H1 (cell line): Measurements from ENCODE around the gene S100A11. TPM values are rescaled to one million over a fixed set of nuclear protein-coding genes. Genes with fewer than 3 reads are reported as not detected.

Experiments used
- CTCF ChIA-PET: fragments of 300-600 bp; sonication (Branson Sonifier 250); formaldehyde crosslinking; loops from one replicate; lab custom pipeline; 2021; ENCODE audit not compliant: partially characterized antibody; lab: Charles Lee
- POLR2A ChIA-PET: fragments of 300-600 bp; sonication (Branson Sonifier 250); formaldehyde crosslinking; loops from one replicate; lab custom pipeline; 2021; ENCODE audit warnings: inconsistent platforms; ENCODE audit not compliant: partially characterized antibody; lab: Charles Lee
- DNase-seq, 2 experiments: peaks; one replicate each; pipeline versions ENCODE4 v3.0.0 to v3.0.0-alpha.2; 2010 to 2022; ENCODE audit warnings: low spot score in 2 of 2, low read depth in 1 of 2, mixed read lengths in 1 of 2
- FAIRE-seq: peaks from 2 replicates; lab custom pipeline; 2011; peaks lifted over from hg19 to GRCh38; lab: Jason Lieb, UNC
- H2AFZ ChIP-seq: 2 replicates; pipeline ENCODE4 v1.8.1; 2012; ENCODE audit warnings: low read length, inconsistent platforms
- H2AK5ac ChIP-seq: 2 replicates; pipeline ENCODE4 v1.6.1; 2013; ENCODE audit warnings: low read depth, low read length
- H2BK120ac ChIP-seq: replicated peaks from 2 replicates; pipeline ENCODE3; 2013; ENCODE audit warnings: low read depth, low read length, inconsistent platforms
- H2BK12ac ChIP-seq: 2 replicates; pipeline ENCODE4 v1.6.1; 2013; ENCODE audit warnings: low read depth, low read length
- H2BK15ac ChIP-seq: 2 replicates; pipeline ENCODE4 v1.6.1; 2013; ENCODE audit warnings: low read length
- H2BK20ac ChIP-seq: 2 replicates; pipeline ENCODE4 v1.6.1; 2013; ENCODE audit warnings: low read length
- H2BK5ac ChIP-seq: 2 replicates; pipeline ENCODE4 v1.6.1; 2013; ENCODE audit warnings: low read depth, low read length
- H3K14ac ChIP-seq: 2 replicates; pipeline ENCODE4 v1.6.1; 2013; ENCODE audit warnings: inconsistent platforms; ENCODE audit not compliant: insufficient read length
- H3K18ac ChIP-seq: 2 replicates; pipeline ENCODE4 v1.6.1; 2013; ENCODE audit warnings: low read length; ENCODE audit errors: extremely low read depth
- H3K23ac ChIP-seq: 2 replicates; pipeline ENCODE4 v1.6.1; 2013; ENCODE audit warnings: inconsistent platforms; ENCODE audit not compliant: insufficient read length
- H3K23me2 ChIP-seq: 2 replicates; pipeline ENCODE4 v1.6.1; 2013; ENCODE audit warnings: low read depth, low read length
- H3K27ac ChIP-seq: 2 replicates; pipeline ENCODE4 v1.6.1; 2011; ENCODE audit warnings: low read depth, low read length, inconsistent platforms
- H3K27me3 ChIP-seq, 4 experiments: replicated peaks in 1 of 4; 1 replicate in 1 of 4; 2 replicates in 3 of 4; pipeline versions ENCODE4 v1.6.1 to v1.8.1; 2011 to 2013; ENCODE audit warnings: low read length in 3 of 4, mild to moderate bottlenecking in 3 of 4, inconsistent platforms in 2 of 4, mixed read lengths in 2 of 4, moderate library complexity in 1 of 4; ENCODE audit not compliant: control insufficient read depth in 3 of 4, insufficient read depth in 3 of 4; ENCODE audit errors: extremely low read depth in 1 of 4
- H3K36me3 ChIP-seq, 4 experiments: 2 replicates each; pipeline versions ENCODE4 v1.6.1 to v1.8.1; 2011 to 2013; ENCODE audit warnings: mild to moderate bottlenecking in 4 of 4, low read length in 3 of 4, moderate library complexity in 2 of 4, control low read depth in 1 of 4, inconsistent platforms in 1 of 4; ENCODE audit not compliant: insufficient read depth in 4 of 4, control insufficient read depth in 2 of 4
- H3K4ac ChIP-seq: replicated peaks from 2 replicates; pipeline ENCODE3; 2013; ENCODE audit warnings: low read length, low read depth, mixed read lengths, inconsistent platforms; ENCODE audit not compliant: insufficient read length
- H3K4me1 ChIP-seq, 4 experiments: replicated peaks in 1 of 4; 1 replicate in 1 of 4; 2 replicates in 3 of 4; pipeline versions ENCODE4 v1.6.1 to v1.8.1; 2011 to 2013; ENCODE audit warnings: low read length in 3 of 4, inconsistent platforms in 2 of 4, mixed read lengths in 1 of 4; ENCODE audit not compliant: insufficient read depth in 4 of 4, control insufficient read depth in 3 of 4
- H3K4me2 ChIP-seq, 2 experiments: 2 replicates each; pipeline versions ENCODE4 v1.6.1 to v1.8.1; 2011 to 2013; ENCODE audit warnings: low read depth in 2 of 2, low read length in 2 of 2, control low read depth in 1 of 2, inconsistent platforms in 1 of 2, mild to moderate bottlenecking in 1 of 2; ENCODE audit not compliant: insufficient read depth in 1 of 2
- H3K4me3 ChIP-seq, 4 experiments: fragments of 200-600, 300-600 bp in 1 of 4; sonication (generic), shearing (Covaris generic), sonication (Bioruptor Twin) in 1 of 4; 2 replicates each; pipeline versions ENCODE4 v1.5.1 to v1.8.1; 2011 to 2016; ENCODE audit warnings: low read length in 4 of 4, low read depth in 3 of 4, control low read depth in 2 of 4, inconsistent platforms in 2 of 4, mild to moderate bottlenecking in 2 of 4, mixed read lengths in 1 of 4, moderate library complexity in 1 of 4; ENCODE audit not compliant: insufficient read depth in 2 of 4; ENCODE audit errors: extremely low read depth in 1 of 4
- H3K56ac ChIP-seq: replicated peaks from 2 replicates; pipeline ENCODE3; 2013; ENCODE audit warnings: low read depth, mild to moderate bottlenecking, mixed read lengths, low read length, inconsistent platforms; ENCODE audit not compliant: insufficient read length
- H3K79me1 ChIP-seq: 2 replicates; pipeline ENCODE4 v1.6.1; 2013; ENCODE audit warnings: low read depth, low read length, control low read depth
- H3K79me2 ChIP-seq, 2 experiments: 2 replicates each; pipeline versions ENCODE4 v1.6.1 to v1.8.1; 2012 to 2013; ENCODE audit warnings: low read length in 2 of 2, mild to moderate bottlenecking in 2 of 2, inconsistent platforms in 1 of 2; ENCODE audit not compliant: insufficient read depth in 2 of 2, control insufficient read depth in 1 of 2
- H3K9ac ChIP-seq, 4 experiments: replicated peaks in 1 of 4; 1 replicate in 1 of 4; 2 replicates in 3 of 4; pipeline versions ENCODE4 v1.6.1 to v1.8.1; 2011 to 2013; ENCODE audit warnings: low read depth in 3 of 4, low read length in 3 of 4, control low read depth in 2 of 4, mild to moderate bottlenecking in 2 of 4, moderate library complexity in 2 of 4, inconsistent platforms in 1 of 4; ENCODE audit errors: extremely low read depth in 1 of 4
- H3K9me3 ChIP-seq, 2 experiments: 2 replicates each; pipeline versions ENCODE4 v1.6.1 to v1.8.1; 2012 to 2013; ENCODE audit warnings: mild to moderate bottlenecking in 2 of 2, moderate library complexity in 2 of 2, control low read depth in 1 of 2, inconsistent platforms in 1 of 2, low read depth in 1 of 2, low read length in 1 of 2, mixed read lengths in 1 of 2; ENCODE audit not compliant: insufficient read depth in 2 of 2
- H4K20me1 ChIP-seq, 2 experiments: replicated peaks in 1 of 2; 2 replicates each; pipeline versions ENCODE3 to v1.8.1; 2011 to 2013; ENCODE audit warnings: inconsistent platforms in 2 of 2, low read length in 2 of 2, mild to moderate bottlenecking in 1 of 2; ENCODE audit not compliant: insufficient read depth in 2 of 2, control insufficient read depth in 1 of 2
- H4K5ac ChIP-seq: 2 replicates; pipeline ENCODE4 v1.6.1; 2013; ENCODE audit warnings: low read length, low read depth, mixed read lengths, inconsistent platforms; ENCODE audit not compliant: insufficient read length
- H4K8ac ChIP-seq: 2 replicates; pipeline ENCODE4 v1.8.0; 2013; ENCODE audit warnings: mild to moderate bottlenecking, moderate library complexity, low read length, inconsistent platforms; ENCODE audit not compliant: insufficient read depth; ENCODE audit errors: extremely low read depth
- H4K91ac ChIP-seq: replicated peaks from 2 replicates; pipeline ENCODE3; 2013; ENCODE audit warnings: low read length, mixed read lengths, inconsistent platforms; ENCODE audit not compliant: insufficient read length
- BCL11A ChIP-seq, 2 experiments: IDR thresholded peaks; one replicate each; pipeline ENCODE4 v1.6.1; 2011; ENCODE audit warnings: low read depth in 2 of 2, low read length in 2 of 2, mild to moderate bottlenecking in 2 of 2
- BRCA1 ChIP-seq: IDR thresholded peaks from 2 replicates; pipeline ENCODE4 v1.6.1; 2012; ENCODE audit warnings: low read depth, low read length, improper control_type of control experiment
- EP300 ChIP-seq, 2 experiments: IDR thresholded peaks; 1 replicate in 1 of 2; 2 replicates in 1 of 2; pipeline ENCODE4 v1.6.1; 2011 to 2012; ENCODE audit warnings: low read depth in 2 of 2, low read length in 2 of 2, mild to moderate bottlenecking in 2 of 2, borderline replicate concordance in 1 of 2, inconsistent platforms in 1 of 2, moderate library complexity in 1 of 2
- HDAC6 ChIP-seq: IDR thresholded peaks from one replicate; pipeline ENCODE4 v1.7.1; 2012; ENCODE audit warnings: low read depth, mild to moderate bottlenecking, inconsistent platforms, low read length, moderate library complexity
- KDM1A ChIP-seq: fragments of 200-600, 300-600 bp; sonication (generic); IDR thresholded peaks from 2 replicates; pipeline ENCODE4 v1.7.1; 2016; ENCODE audit warnings: mild to moderate bottlenecking, low read length, borderline replicate concordance
- KDM5A ChIP-seq: fragments of 200-600 bp; IDR thresholded peaks from 2 replicates; pipeline ENCODE4 v1.7.1; 2012; ENCODE audit warnings: mild to moderate bottlenecking, low read length, inconsistent platforms, mixed read lengths
- SRF ChIP-seq: IDR thresholded peaks from 2 replicates; pipeline ENCODE4 v1.6.1; 2011; ENCODE audit warnings: mild to moderate bottlenecking, low read depth, low read length, moderate library complexity
- TCF12 ChIP-seq: IDR thresholded peaks from 2 replicates; pipeline ENCODE4 v1.6.1; 2011; ENCODE audit warnings: low read depth, mild to moderate bottlenecking, low read length
- WGBS, 2 experiments: shearing (Covaris generic) in 1 of 2; methylation state at CpG; one replicate each; pipeline versions ENCODE4 v1.1.6 to v1.1.7; 2013 to 2015; ENCODE audit warnings: low lambda C conversion rate in 2 of 2, mixed read lengths in 2 of 2, inconsistent platforms in 1 of 2, low coverage in 1 of 2, missing lambda C conversion rate in 1 of 2; ENCODE audit not compliant: insufficient replicate concordance in 2 of 2, insufficient coverage in 1 of 2, insufficient read length in 1 of 2; ENCODE audit errors: extremely low coverage in 1 of 2, missing lambda C conversion rate in 1 of 2; 5-methylcytosine and 5-hydroxymethylcytosine counted together
- polyA plus RNA-seq, 7 experiments: library from polyadenylated mRNA; depleted of rRNA in 3 of 7; stranded (reverse) in 5 of 7; unstranded in 2 of 7; fragments of >200 nt in 5 of 7; fragments of 200-250 nt in 2 of 7; gene quantifications; 1 replicate in 5 of 7; 2 replicates in 1 of 7; 4 replicates in 1 of 7; pipeline versions ENCODE4 v1.2.1 to v1.2.3, GENCODE V29; 2011 to 2013; ENCODE audit warnings: missing spikeins in 2 of 7, mixed read lengths in 2 of 7
- total RNA-seq: library from RNA; stranded (reverse); fragmentation: NEBNext Ultra II Directional; extraction: Animal tissue kit (Norgen Biotek cat#: 25700); gene quantifications from 2 replicates; pipeline ENCODE4 v1.2.1, GENCODE V29; 2021

The S100A11 gene
- total and polyA plus RNA-seq, 2 of the 8 experiments (the other 6 are each of a cell fraction or from before 2014, with no cell fraction given), result 120 to 343 TPM

DNA sequence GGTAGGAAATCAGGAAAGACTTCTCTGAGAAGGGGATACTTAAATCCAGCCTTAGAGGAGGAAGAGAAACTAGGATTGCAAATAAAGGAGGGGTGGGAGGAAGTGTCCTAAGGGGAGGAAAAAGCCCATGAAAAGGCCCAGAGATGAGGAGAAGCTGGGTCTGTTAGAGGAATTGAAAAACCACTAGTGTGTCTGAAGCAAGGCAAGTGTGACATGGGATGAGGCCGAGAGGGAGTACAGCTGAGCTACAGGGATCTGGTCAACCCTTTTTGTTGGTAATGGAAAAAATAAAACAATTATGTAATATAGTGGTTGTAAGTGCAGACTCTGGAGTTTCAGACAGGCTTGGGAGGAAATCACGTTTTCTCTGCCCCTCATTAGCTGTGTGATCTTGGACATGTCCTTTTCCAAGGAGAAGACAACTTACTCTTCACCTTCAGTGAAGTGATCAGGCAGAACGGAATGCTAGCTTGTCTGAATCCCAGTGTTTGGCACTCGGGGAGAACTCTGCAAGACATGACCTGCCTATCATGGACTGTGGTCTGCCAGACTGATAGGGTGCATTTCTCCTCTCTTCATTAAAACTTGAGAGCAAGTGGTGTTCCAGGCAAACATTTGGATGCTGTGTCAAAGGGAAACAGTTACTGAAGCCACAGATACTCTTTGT lies 35.7 kb downstream of the S100A11 start:
- POLR2A ChIA-PET, result interaction anchor here (0.6 to 1.9 kb wide), 8 partner anchors 18 to 92 kb away, joined by 3 to 7 read pairs (median 3); partner anchors contain the start of gene THEM4
- H2BK5ac ChIP-seq, result no peak overlapping the region

More for the DNA sequence above, 35.7 kb downstream of the S100A11 start:
- Histone ChIP-seq H4K8ac (no peak overlapping the region), H3K4me2 (no peak overlapping the region; a peak in 1 of 4 replicates), H3K23me2 (no peaks in the 10 kb centered on the region), H3K9ac (no peak overlapping the region), H3K36me3 (no peaks in the 10 kb centered on the region), H3K9me3 (no peaks in the 10 kb centered on the region), H2BK120ac (no peak overlapping the region), H3K4me1 (peaks cover 0 to 4% (median 0%) of the 10 kb centered on the region in 4 experiments; a peak in 1 of 7 replicates), H3K79me2 (no peaks in the 10 kb centered on the region), H2BK15ac (no peak overlapping the region), H4K20me1 (no peaks in the 10 kb centered on the region), H3K79me1 (no peaks in the 10 kb centered on the region), H4K5ac (no peak overlapping the region), H2AFZ (peak overlapping the region; percentile 8; the same call in 1 of the 2 replicates), H3K4me3 (no peak overlapping the region), H3K27me3 (no peaks in the 10 kb centered on the region), H3K4ac (no peak overlapping the region), H3K18ac (no peak overlapping the region), H3K27ac (no peak overlapping the region), H4K91ac (no peak overlapping the region), H3K23ac (no peak overlapping the region), H2AK5ac (0 out of 2 replicates have a peak overlapping the region, but pooled peaks have one; percentile 39), H2BK12ac (peak overlapping the region; percentile 1; the same call in 1 of the 2 replicates), H3K14ac (no peak overlapping the region), H2BK20ac (peak overlapping the region; percentile 28; the same call in 1 of the 2 replicates), H3K56ac (no peak overlapping the region)
- DNase-seq, result no peak
- WGBS, 2 experiments, result 79% methylated on average over 4 of the region's 4 CpGs; no CpG with 5 or more reads in 1 of the 2 experiments
- CTCF ChIA-PET, result interaction anchor here (0.7 to 31.0 kb wide), 42 partner anchors 9 to 1238 kb away, joined by 3 to 553 read pairs (median 4); partner anchors contain the start of genes C2CD4D, S100A11 and THEM4
- FAIRE-seq, result no peak
- TF ChIP-seq SRF (no peak), EP300 (IDR thresholded peaks at IDR 0.05; ENCODE audit: borderline replicate concordance in 1 of 2, low read depth in 2 of 2, low read length in 2 of 2) (no peak), KDM5A (no peak), TCF12 (no peak), BRCA1 (no peak), BCL11A (IDR thresholded peaks at IDR 0.05; ENCODE audit: low read depth in 2 of 2, low read length in 2 of 2) (no peak), HDAC6 (no peak), KDM1A (no peak)
